HCT116 (cell line): Measurements from ENCODE around the gene PPP1R3E.

ENCODE experiments used
- CTCF ChIP-seq, 3 experiments: fragments of 200-600 bp in 1 of 3; sonication (generic) in 1 of 3; IDR thresholded peaks in 2 of 3; conservative IDR thresholded peaks in 1 of 3; 2 replicates each; pipeline ENCODE4 v1.5.1; 2012 to 2017; ENCODE audit warnings: low read depth in 2 of 3, low read length in 2 of 3, antibody characterized with exemption in 1 of 3, borderline replicate concordance in 1 of 3, control low read depth in 1 of 3, mild to moderate bottlenecking in 1 of 3, mixed read lengths in 1 of 3, mixed run types in 1 of 3, moderate library complexity in 1 of 3; ENCODE audit not compliant: insufficient read depth in 1 of 3
- EZH2 ChIP-seq: fragments of 200-600 bp; sonication (generic); IDR thresholded peaks from 2 replicates; pipeline ENCODE4 v1.6.1; 2017; ENCODE audit warnings: antibody characterized with exemption, mixed run types
- EZH2phosphoT487 ChIP-seq: fragments of 200-600 bp; IDR thresholded peaks from 2 replicates; pipeline ENCODE4 v1.6.1; 2018; ENCODE audit warnings: antibody characterized with exemption, borderline replicate concordance
- POLR2A ChIP-seq: IDR thresholded peaks from 2 replicates; pipeline ENCODE4 v1.7.0; 2011; ENCODE audit warnings: borderline replicate concordance; ENCODE audit not compliant: insufficient read depth, insufficient read length; ENCODE audit errors: extremely low read depth
- YY1 ChIP-seq: IDR thresholded peaks from 2 replicates; pipeline ENCODE4 v1.6.1; 2011; ENCODE audit warnings: low read length, low read depth, moderate library complexity, mild to moderate bottlenecking; ENCODE audit not compliant: insufficient replicate concordance; ENCODE audit errors: extremely low read depth

- TF ChIP-seq POLR2A (no peak), YY1 (no peak), EZH2 (no peak), CTCF (IDR thresholded peaks at IDR 0.05 in 2 of 3, conservative IDR thresholded peaks at IDR 0.05 in 1 of 3; ENCODE audit: borderline replicate concordance in 1 of 3, insufficient read depth in 1 of 3, low read depth in 2 of 3, low read length in 2 of 3) (no peak), EZH2phosphoT487 (no peak)
These were observed 5.6 kb downstream of the PPP1R3E start for GRCh38 chr14:23297096-23297495.
